OCI-LY3 (cell line): ENCODE measurements around the gene IGFBP1.

Experiments used
- CTCF ChIP-seq: fragments of 200-600, 300-600 bp; sonication (generic); IDR thresholded peaks from 2 replicates; pipeline ENCODE4 v1.5.1; 2014; ENCODE audit warnings: antibody characterized with exemption, low read length, low read depth
- EZH2phosphoT487 ChIP-seq: fragments of 200-600 bp; shearing (Covaris generic); IDR thresholded peaks from 2 replicates; pipeline ENCODE4 v1.6.1; 2018; ENCODE audit warnings: antibody characterized with exemption, mixed run types, low read depth

GRCh38 chr7:45917658-45918057, 29.4 kb downstream of the IGFBP1 start:
- TF ChIP-seq CTCF, result peak; percentile 89
- no peak for TF ChIP-seq EZH2phosphoT487
